H9 (cell line): ENCODE results near the gene LINGO3. TPM values are rescaled to one million over a fixed set of nuclear protein-coding genes. Genes with fewer than 3 reads are reported as not detected.

Experiments
- DNase-seq: peaks from one replicate; pipeline ENCODE4 v3.0.0-alpha.2; 2017
- H2AFZ ChIP-seq: one replicate; pipeline ENCODE4 v1.6.1; 2013; ENCODE audit warnings: mild to moderate bottlenecking, low read length, control low read depth, moderate library complexity
- H2AK5ac ChIP-seq: 2 replicates; pipeline ENCODE4 v1.6.1; 2013; ENCODE audit warnings: low read length, control low read depth, mixed read lengths; ENCODE audit not compliant: insufficient read length
- H2BK120ac ChIP-seq: one replicate; pipeline ENCODE4 v1.6.1; 2013; ENCODE audit warnings: low read depth, mild to moderate bottlenecking, low read length, control low read depth, inconsistent platforms; ENCODE audit not compliant: poor library complexity, severe bottlenecking
- H2BK12ac ChIP-seq: 2 replicates; pipeline ENCODE4 v1.6.1; 2013; ENCODE audit warnings: low read length, control low read depth, mixed read lengths, low read depth; ENCODE audit not compliant: insufficient read length
- H2BK15ac ChIP-seq: 2 replicates; pipeline ENCODE4 v1.6.1; 2013; ENCODE audit warnings: low read depth, low read length, control low read depth
- H2BK20ac ChIP-seq: one replicate; pipeline ENCODE4 v1.6.1; 2013; ENCODE audit warnings: low read depth, mild to moderate bottlenecking, low read length, control low read depth, inconsistent platforms; ENCODE audit not compliant: poor library complexity, severe bottlenecking
- H2BK5ac ChIP-seq: 2 replicates; pipeline ENCODE4 v1.6.1; 2013; ENCODE audit warnings: low read length, control low read depth, mixed read lengths; ENCODE audit not compliant: insufficient read length
- H3K14ac ChIP-seq: 2 replicates; pipeline ENCODE4 v1.6.1; 2013; ENCODE audit warnings: low read length, control low read depth; ENCODE audit not compliant: insufficient read depth
- H3K18ac ChIP-seq: 2 replicates; pipeline ENCODE4 v1.6.1; 2013; ENCODE audit warnings: low read depth, mild to moderate bottlenecking, mixed read lengths, low read length, control low read depth; ENCODE audit not compliant: insufficient read length
- H3K23ac ChIP-seq: 2 replicates; pipeline ENCODE4 v1.6.1; 2013; ENCODE audit warnings: low read length, control low read depth, mixed read lengths, low read depth; ENCODE audit not compliant: insufficient read length
- H3K23me2 ChIP-seq: 2 replicates; pipeline ENCODE4 v1.6.1; 2013; ENCODE audit warnings: low read depth, mild to moderate bottlenecking, mixed read lengths, low read length, control low read depth; ENCODE audit not compliant: insufficient read length, poor library complexity, severe bottlenecking
- H3K27ac ChIP-seq: 2 replicates; pipeline ENCODE4 v1.5.1; 2013; ENCODE audit warnings: low read length, control low read depth, mixed read lengths, low read depth; ENCODE audit not compliant: insufficient read length
- H3K27me3 ChIP-seq: 2 replicates; pipeline ENCODE4 v1.6.1; 2013; ENCODE audit warnings: low read length, control low read depth, inconsistent platforms; ENCODE audit not compliant: insufficient read depth
- H3K4ac ChIP-seq: 2 replicates; pipeline ENCODE4 v1.6.1; 2013; ENCODE audit warnings: low read depth, mild to moderate bottlenecking, control low read depth, inconsistent platforms, low read length, moderate library complexity
- H3K4me1 ChIP-seq: 2 replicates; pipeline ENCODE4 v1.6.1; 2013; ENCODE audit warnings: low read length, control low read depth, inconsistent platforms; ENCODE audit not compliant: insufficient read depth
- H3K4me2 ChIP-seq: 2 replicates; pipeline ENCODE4 v1.6.1; 2013; ENCODE audit warnings: low read length, control low read depth, mixed read lengths; ENCODE audit not compliant: insufficient read length, insufficient read depth
- H3K56ac ChIP-seq: 2 replicates; pipeline ENCODE4 v1.6.1; 2013; ENCODE audit warnings: low read depth, mild to moderate bottlenecking, mixed read lengths, low read length, control low read depth; ENCODE audit not compliant: insufficient read length
- H3K79me1 ChIP-seq: 2 replicates; pipeline ENCODE4 v1.6.1; 2013; ENCODE audit warnings: low read depth, mild to moderate bottlenecking, moderate library complexity, low read length, control low read depth, inconsistent platforms; ENCODE audit not compliant: insufficient read depth, poor library complexity, severe bottlenecking
- H3K79me2 ChIP-seq: 2 replicates; pipeline ENCODE4 v1.6.1; 2013; ENCODE audit warnings: low read length, control low read depth, inconsistent platforms; ENCODE audit not compliant: insufficient read depth
- H3K9ac ChIP-seq: 2 replicates; pipeline ENCODE4 v1.6.1; 2013; ENCODE audit warnings: low read length, control low read depth, mixed read lengths; ENCODE audit not compliant: insufficient read length; ENCODE audit errors: extremely low read depth
- H3K9me3 ChIP-seq: one replicate; pipeline ENCODE4 v1.6.1; 2013; ENCODE audit warnings: low read depth, low read length, inconsistent platforms; ENCODE audit not compliant: control insufficient read depth
- H3T11ph ChIP-seq: one replicate; pipeline ENCODE4 v1.6.1; 2013; ENCODE audit warnings: mild to moderate bottlenecking, low read length, control low read depth, inconsistent platforms
- H4K20me1 ChIP-seq: one replicate; pipeline ENCODE4 v1.6.1; 2013; ENCODE audit not compliant: control insufficient read depth, insufficient read length, insufficient read depth
- H4K5ac ChIP-seq: 2 replicates; pipeline ENCODE4 v1.6.1; 2013; ENCODE audit warnings: low read depth, mild to moderate bottlenecking, mixed read lengths, low read length, control low read depth; ENCODE audit not compliant: insufficient read length
- H4K8ac ChIP-seq: replicated peaks from 2 replicates; pipeline ENCODE4 v1.6.1; 2013; ENCODE audit warnings: low read length, control low read depth, mixed read lengths, low read depth; ENCODE audit not compliant: insufficient read length
- H4K91ac ChIP-seq: 2 replicates; pipeline ENCODE4 v1.6.1; 2013; ENCODE audit warnings: low read depth, mild to moderate bottlenecking, moderate library complexity, mixed read lengths, low read length, control low read depth; ENCODE audit not compliant: insufficient read length
- H3K27ac Mint-ChIP-seq, 3 experiments: 2 replicates in 2 of 3; 3 replicates in 1 of 3; pipeline ENCODE4 v1.8.0; 2020 to 2021; ENCODE audit warnings: mixed read lengths in 3 of 3, mild to moderate bottlenecking in 1 of 3, moderate library complexity in 1 of 3
- H3K27me3 Mint-ChIP-seq: 2 replicates; pipeline ENCODE4 v1.8.0; 2021; ENCODE audit warnings: low read depth, mild to moderate bottlenecking, moderate library complexity, mixed read lengths
- H3K36me3 Mint-ChIP-seq, 3 experiments: 2 replicates in 2 of 3; 3 replicates in 1 of 3; pipeline ENCODE4 v1.8.0; 2020 to 2021; ENCODE audit warnings: low read depth in 3 of 3, mixed read lengths in 3 of 3; ENCODE audit not compliant: insufficient read depth in 1 of 3
- H3K4me1 Mint-ChIP-seq, 2 experiments: 2 replicates each; pipeline ENCODE4 v1.8.0; 2020; ENCODE audit warnings: mixed read lengths in 2 of 2
- H3K4me3 Mint-ChIP-seq, 2 experiments: 2 replicates in 1 of 2; 3 replicates in 1 of 2; pipeline ENCODE4 v1.8.0; 2020 to 2021; ENCODE audit warnings: mild to moderate bottlenecking in 2 of 2, mixed read lengths in 2 of 2, moderate library complexity in 1 of 2
- H3K9me3 Mint-ChIP-seq, 2 experiments: 2 replicates in 1 of 2; 3 replicates in 1 of 2; pipeline ENCODE4 v1.8.0; 2020; ENCODE audit warnings: mild to moderate bottlenecking in 2 of 2, mixed read lengths in 2 of 2, moderate library complexity in 1 of 2
- WGBS: extraction: QIAGEN DNeasy Blood & Tissue Kit; methylation state at CpG from one replicate; pipeline ENCODE4 v1.1.7; 2013; ENCODE audit warnings: missing lambda C conversion rate, low lambda C conversion rate, mixed read lengths; ENCODE audit not compliant: insufficient read length; ENCODE audit errors: extremely low coverage; 5-methylcytosine and 5-hydroxymethylcytosine counted together
- total RNA-seq: library from RNA; stranded (reverse); gene quantifications from 2 replicates; pipeline ENCODE4 v1.2.1, GENCODE V29; 2021
- TF ChIP-seq, protein P1 (sequence below): fragments of 200-600 bp; sonication (generic); conservative IDR thresholded peaks from 3 replicates; pipeline ENCODE4 v1.8.0; 2021; ENCODE audit warnings: antibody characterized with exemption, mild to moderate bottlenecking

LINGO3 gene
- total RNA-seq, 1 experiment from 2014 or later, result 0.28 TPM

DNA sequence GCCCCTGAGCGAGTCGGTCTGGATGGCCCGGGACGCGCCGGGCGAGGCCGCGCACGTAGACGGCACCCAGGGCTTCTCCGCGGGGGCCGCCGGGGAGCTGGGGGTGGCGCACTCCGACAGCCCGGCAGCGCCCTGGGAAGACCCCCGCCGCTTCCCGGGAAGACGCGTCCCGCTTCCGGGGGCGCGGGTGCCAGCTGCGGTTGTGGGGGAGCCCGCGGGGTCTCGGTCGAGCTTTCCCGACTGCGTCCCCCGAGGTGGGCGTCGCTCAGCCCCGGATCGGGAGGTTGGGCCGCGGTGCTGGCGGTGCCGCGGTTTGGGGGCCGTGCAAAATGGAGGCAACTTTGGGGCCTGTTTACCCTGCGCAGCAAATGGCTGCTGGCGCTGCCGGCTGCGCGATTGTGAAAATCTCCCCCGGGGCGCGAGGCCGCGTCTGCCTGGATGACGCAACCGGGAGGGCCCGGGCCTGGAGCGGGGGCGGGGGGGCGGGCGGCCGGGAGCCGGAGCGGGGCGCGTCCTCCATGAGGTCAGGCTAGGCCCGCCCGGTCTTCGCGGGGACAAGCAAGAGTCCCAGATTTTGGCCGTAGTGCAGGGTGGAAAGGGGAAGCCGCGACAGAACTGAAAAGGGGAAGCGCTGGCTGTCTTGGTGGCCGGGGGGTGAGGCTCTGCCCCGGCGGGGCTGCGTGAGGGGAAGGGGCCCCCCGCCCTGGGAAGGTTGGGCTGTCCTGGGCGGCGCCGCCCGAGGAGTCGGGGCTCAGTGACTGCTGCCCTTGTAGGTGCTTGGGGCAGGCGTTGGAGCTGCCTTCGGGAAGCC lies 37.3 kb downstream of the LINGO3 start:
- 0 out of 2 replicates have a peak, but pooled peaks cover 2% of the 10 kb centered on the region for H3K4me1 ChIP-seq
- Mint-ChIP-seq H3K36me3 (peaks cover 21 to 42% (median 28%) of the 10 kb centered on the region in 3 experiments), H3K27me3 (peaks cover 8% of the 10 kb centered on the region), H3K4me1 (peaks cover 22 to 36% of the 10 kb centered on the region in 2 experiments), H3K27ac (peak overlapping the region in 1 of 3 experiments; percentile 83; a peak in 2 of 7 replicates), H3K4me3 (peak overlapping the region; percentile 91 to 97), H3K9me3 (no peaks in the 10 kb centered on the region; a peak in 3 of 5 replicates)
- no peak overlapping the region for H2BK5ac ChIP-seq
- H3K56ac ChIP-seq, result no peak overlapping the region
- WGBS, result no CpG with 5 or more reads among the region's 88 CpGs
- H2BK20ac ChIP-seq, result no peak overlapping the region
- H3K9ac ChIP-seq, result peak overlapping the region; percentile 99
- no peaks in the 10 kb centered on the region for H3K9me3 ChIP-seq
- TF ChIP-seq, protein P1, sequence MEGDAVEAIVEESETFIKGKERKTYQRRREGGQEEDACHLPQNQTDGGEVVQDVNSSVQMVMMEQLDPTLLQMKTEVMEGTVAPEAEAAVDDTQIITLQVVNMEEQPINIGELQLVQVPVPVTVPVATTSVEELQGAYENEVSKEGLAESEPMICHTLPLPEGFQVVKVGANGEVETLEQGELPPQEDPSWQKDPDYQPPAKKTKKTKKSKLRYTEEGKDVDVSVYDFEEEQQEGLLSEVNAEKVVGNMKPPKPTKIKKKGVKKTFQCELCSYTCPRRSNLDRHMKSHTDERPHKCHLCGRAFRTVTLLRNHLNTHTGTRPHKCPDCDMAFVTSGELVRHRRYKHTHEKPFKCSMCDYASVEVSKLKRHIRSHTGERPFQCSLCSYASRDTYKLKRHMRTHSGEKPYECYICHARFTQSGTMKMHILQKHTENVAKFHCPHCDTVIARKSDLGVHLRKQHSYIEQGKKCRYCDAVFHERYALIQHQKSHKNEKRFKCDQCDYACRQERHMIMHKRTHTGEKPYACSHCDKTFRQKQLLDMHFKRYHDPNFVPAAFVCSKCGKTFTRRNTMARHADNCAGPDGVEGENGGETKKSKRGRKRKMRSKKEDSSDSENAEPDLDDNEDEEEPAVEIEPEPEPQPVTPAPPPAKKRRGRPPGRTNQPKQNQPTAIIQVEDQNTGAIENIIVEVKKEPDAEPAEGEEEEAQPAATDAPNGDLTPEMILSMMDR, result no peak
- peak overlapping the region; percentile 97 for H3K14ac ChIP-seq
- H3K18ac ChIP-seq, result peak overlapping the region; percentile 52
- peaks cover 4% of the 10 kb centered on the region for H3K23me2 ChIP-seq
- H4K91ac ChIP-seq, result no peak overlapping the region
- no peak overlapping the region for H3K27ac ChIP-seq
- no peak overlapping the region for H3K23ac ChIP-seq
- H4K5ac ChIP-seq, result no peak overlapping the region
- no peaks in the 10 kb centered on the region for H3K27me3 ChIP-seq
- no peak overlapping the region for H2AK5ac ChIP-seq
- H2BK12ac ChIP-seq, result no peak overlapping the region
- DNase-seq, result no peak
- no peak overlapping the region for H4K8ac ChIP-seq
- peak overlapping the region; percentile 61 for H3K4me2 ChIP-seq
- H2AFZ ChIP-seq, result no peak overlapping the region
- no peak overlapping the region for H3K4ac ChIP-seq
- no peaks in the 10 kb centered on the region for H3K79me1 ChIP-seq
- H2BK120ac ChIP-seq, result no peak overlapping the region
- H3T11ph ChIP-seq, result no peak overlapping the region
- H4K20me1 ChIP-seq, result peaks cover 2% of the 10 kb centered on the region
- H2BK15ac ChIP-seq, result no peak overlapping the region
- peaks cover 24% of the 10 kb centered on the region; the same call in 1 of the 2 replicates for H3K79me2 ChIP-seq
